Trophoblast cell (in vitro differentiated cells and primary cell): ENCODE results near the gene EIF2AK2.

ENCODE experiments used
- DNase-seq, 2 donors: peaks; one replicate each; pipeline ENCODE4 v3.0.0-alpha.2; 2016
- H2AFZ ChIP-seq: 2 replicates; pipeline ENCODE4 v1.6.1; 2013; ENCODE audit warnings: low read length, moderate library complexity, mild to moderate bottlenecking; ENCODE audit not compliant: insufficient read depth, poor library complexity
- H2AK5ac ChIP-seq: 2 replicates; pipeline ENCODE4 v1.6.1; 2013; ENCODE audit warnings: mild to moderate bottlenecking, low read length
- H2BK120ac ChIP-seq: 2 replicates; pipeline ENCODE4 v1.6.1; 2013; ENCODE audit warnings: low read length, mild to moderate bottlenecking, moderate library complexity; ENCODE audit not compliant: insufficient read depth, poor library complexity
- H2BK12ac ChIP-seq: 2 replicates; pipeline ENCODE4 v1.6.1; 2013; ENCODE audit warnings: mild to moderate bottlenecking, low read length, moderate library complexity
- H2BK5ac ChIP-seq: 2 replicates; pipeline ENCODE4 v1.6.1; 2013; ENCODE audit warnings: low read length, low read depth, moderate library complexity, mild to moderate bottlenecking; ENCODE audit not compliant: poor library complexity
- H3K14ac ChIP-seq: 2 replicates; pipeline ENCODE4 v1.6.1; 2013; ENCODE audit warnings: mild to moderate bottlenecking, low read length
- H3K18ac ChIP-seq: 2 replicates; pipeline ENCODE4 v1.6.1; 2013; ENCODE audit warnings: mild to moderate bottlenecking, low read length
- H3K23ac ChIP-seq: 2 replicates; pipeline ENCODE4 v1.6.1; 2013; ENCODE audit warnings: low read length
- H3K27ac ChIP-seq: 2 replicates; pipeline ENCODE4 v1.5.1; 2013; ENCODE audit warnings: low read depth, mild to moderate bottlenecking, inconsistent platforms, low read length, moderate library complexity
- H3K27me3 ChIP-seq: 2 replicates; pipeline ENCODE4 v1.6.1; 2013; ENCODE audit warnings: inconsistent platforms, mild to moderate bottlenecking, low read length, moderate library complexity; ENCODE audit not compliant: insufficient read depth
- H3K36me3 ChIP-seq, 2 experiments: 1 replicate in 1 of 2; 2 replicates in 1 of 2; pipeline ENCODE4 v1.6.1; 2013; ENCODE audit warnings: low read length in 2 of 2, mild to moderate bottlenecking in 2 of 2, moderate library complexity in 1 of 2; ENCODE audit not compliant: insufficient read depth in 2 of 2, control insufficient read depth in 1 of 2
- H3K4ac ChIP-seq: 2 replicates; pipeline ENCODE4 v1.6.1; 2013; ENCODE audit warnings: low read depth, mild to moderate bottlenecking, low read length, moderate library complexity
- H3K4me1 ChIP-seq, 2 experiments: 1 replicate in 1 of 2; 2 replicates in 1 of 2; pipeline ENCODE4 v1.6.1; 2013; ENCODE audit warnings: low read length in 2 of 2, mild to moderate bottlenecking in 2 of 2, moderate library complexity in 1 of 2; ENCODE audit not compliant: insufficient read depth in 2 of 2, control insufficient read depth in 1 of 2
- H3K4me2 ChIP-seq: 2 replicates; pipeline ENCODE4 v1.6.1; 2013; ENCODE audit warnings: inconsistent platforms, mild to moderate bottlenecking, low read length, moderate library complexity
- H3K4me3 ChIP-seq: 2 replicates; pipeline ENCODE4 v1.5.1; 2013; ENCODE audit warnings: mild to moderate bottlenecking, low read depth, low read length, inconsistent platforms
- H3K79me1 ChIP-seq: one replicate; pipeline ENCODE4 v1.6.1; 2013; ENCODE audit warnings: low read length
- H3K79me2 ChIP-seq: 2 replicates; pipeline ENCODE4 v1.6.1; 2013; ENCODE audit warnings: low read length, mild to moderate bottlenecking; ENCODE audit not compliant: control insufficient read depth, insufficient read depth, poor library complexity
- H3K9ac ChIP-seq: 2 replicates; pipeline ENCODE4 v1.6.1; 2013; ENCODE audit warnings: mild to moderate bottlenecking, low read length
- H3K9me3 ChIP-seq: 2 replicates; pipeline ENCODE4 v1.6.1; 2013; ENCODE audit warnings: low read depth, mild to moderate bottlenecking, control low read depth, inconsistent platforms, low read length; ENCODE audit not compliant: insufficient read depth
- H4K12ac ChIP-seq: 2 replicates; pipeline ENCODE4 v1.6.1; 2013; ENCODE audit warnings: low read depth, mild to moderate bottlenecking, low read length, moderate library complexity
- H4K8ac ChIP-seq: 2 replicates; pipeline ENCODE4 v1.6.1; 2013; ENCODE audit warnings: low read depth, mild to moderate bottlenecking, low read length, moderate library complexity
- H4K91ac ChIP-seq: one replicate; pipeline ENCODE4 v1.6.1; 2013; ENCODE audit warnings: low read depth, mild to moderate bottlenecking, low read length, moderate library complexity
- WGBS: extraction: QIAGEN DNeasy Blood & Tissue Kit; methylation state at CpG from one replicate; pipeline ENCODE4 v1.1.7; 2013; ENCODE audit warnings: missing lambda C conversion rate; ENCODE audit not compliant: insufficient read length, insufficient coverage; ENCODE audit errors: extremely low coverage; 5-methylcytosine and 5-hydroxymethylcytosine counted together

Gene EIF2AK2

DNA sequence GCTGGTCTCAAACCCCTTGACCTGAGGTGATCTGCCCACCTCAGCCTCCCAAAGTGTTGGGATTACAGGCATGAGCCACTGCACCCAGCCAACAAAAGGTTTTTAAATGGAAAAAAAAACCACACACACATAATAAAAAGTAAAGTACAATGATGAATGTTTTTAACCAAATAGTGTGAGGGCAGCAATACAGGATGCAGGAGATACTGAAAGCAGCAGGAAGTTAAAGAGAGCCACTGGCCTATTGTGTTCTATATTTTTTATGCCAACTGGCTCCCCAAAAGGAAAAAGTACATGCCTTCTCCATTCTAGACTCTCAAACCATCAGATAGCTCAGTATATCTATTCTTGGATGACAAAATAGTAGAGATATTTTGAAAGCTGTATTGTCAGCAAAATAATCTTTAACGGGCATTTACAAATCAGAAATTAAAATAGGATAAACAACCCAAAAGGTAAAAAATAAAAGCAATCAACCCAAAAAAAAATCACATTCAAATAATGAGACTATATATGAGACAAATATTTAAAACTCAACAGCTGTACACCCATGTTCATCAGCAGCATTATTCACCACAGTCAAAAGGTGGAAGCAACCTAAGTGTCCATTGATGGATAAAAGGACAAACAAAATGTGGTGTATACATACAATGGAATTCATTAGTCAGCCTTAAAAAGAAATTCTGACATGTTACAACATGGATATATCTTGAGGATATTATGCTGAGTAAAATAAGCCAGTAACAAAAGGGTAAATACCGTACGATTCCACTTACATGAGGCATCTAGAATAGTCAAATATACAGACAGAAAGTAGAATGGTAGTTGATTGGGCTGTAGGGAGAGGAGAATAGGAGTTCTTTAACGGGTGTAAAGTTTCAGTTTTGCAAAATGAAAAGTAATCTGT lies 46.2 kb downstream of the EIF2AK2 start:
- Histone ChIP-seq H3K18ac (no peak overlapping the region), H3K36me3 (peaks cover 3 to 11% of the 10 kb centered on the region in 2 experiments), H3K4me3 (no peak overlapping the region), H3K27ac (no peak overlapping the region), H3K4ac (no peak overlapping the region), H3K4me1 (no peaks in the 10 kb centered on the region), H2BK5ac (no peak overlapping the region), H4K12ac (no peak overlapping the region), H2AK5ac (no peak overlapping the region), H3K9me3 (no peaks in the 10 kb centered on the region), H4K8ac (no peak overlapping the region), H4K91ac (no peak overlapping the region), H3K14ac (no peak overlapping the region), H3K79me2 (no peaks in the 10 kb centered on the region), H3K4me2 (no peak overlapping the region), H3K9ac (no peak overlapping the region), H2BK12ac (no peak overlapping the region), H3K27me3 (no peaks in the 10 kb centered on the region), H2BK120ac (no peak overlapping the region), H2AFZ (no peak overlapping the region), H3K23ac (no peak overlapping the region), H3K79me1 (no peaks in the 10 kb centered on the region)
- no CpG with 5 or more reads among the region's 4 CpGs for WGBS
- no peak for DNase-seq

DNA sequence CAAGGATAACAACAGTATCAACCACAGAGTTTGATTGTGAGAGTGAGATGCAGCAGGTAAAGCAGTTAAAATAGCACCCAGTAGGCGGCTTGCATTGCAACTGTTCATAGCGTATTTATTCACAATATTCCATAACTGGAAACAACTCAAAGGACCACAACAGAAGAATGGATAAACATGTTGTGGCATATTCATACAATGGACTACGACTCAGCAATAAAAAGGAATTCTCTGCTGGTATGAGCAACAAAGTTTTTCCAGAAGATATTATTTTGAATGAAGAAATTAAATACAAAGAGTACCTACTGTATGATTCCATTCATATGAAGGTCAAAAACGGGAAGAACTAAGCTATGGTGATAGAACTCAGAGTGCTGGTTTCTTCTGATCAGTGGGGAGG lies 47.3 kb downstream of the EIF2AK2 start:
- Histone ChIP-seq H3K14ac (no peak overlapping the region), H4K8ac (no peak overlapping the region), H4K91ac (no peak overlapping the region), H2AK5ac (no peak overlapping the region), H3K4me2 (no peak overlapping the region), H3K4me3 (no peak overlapping the region), H2AFZ (no peak overlapping the region), H4K12ac (no peak overlapping the region), H3K36me3 (peaks cover 3 to 12% of the 10 kb centered on the region in 2 experiments), H3K27ac (no peak overlapping the region), H3K9ac (no peak overlapping the region), H2BK120ac (no peak overlapping the region), H3K4me1 (no peaks in the 10 kb centered on the region), H2BK5ac (no peak overlapping the region), H3K23ac (no peak overlapping the region), H3K4ac (no peak overlapping the region), H3K18ac (no peak overlapping the region), H3K27me3 (no peaks in the 10 kb centered on the region), H3K79me2 (no peaks in the 10 kb centered on the region), H3K79me1 (no peaks in the 10 kb centered on the region), H3K9me3 (no peaks in the 10 kb centered on the region), H2BK12ac (no peak overlapping the region)
- WGBS = no CpG with 5 or more reads among the region's 4 CpGs
- no peak for DNase-seq

DNA sequence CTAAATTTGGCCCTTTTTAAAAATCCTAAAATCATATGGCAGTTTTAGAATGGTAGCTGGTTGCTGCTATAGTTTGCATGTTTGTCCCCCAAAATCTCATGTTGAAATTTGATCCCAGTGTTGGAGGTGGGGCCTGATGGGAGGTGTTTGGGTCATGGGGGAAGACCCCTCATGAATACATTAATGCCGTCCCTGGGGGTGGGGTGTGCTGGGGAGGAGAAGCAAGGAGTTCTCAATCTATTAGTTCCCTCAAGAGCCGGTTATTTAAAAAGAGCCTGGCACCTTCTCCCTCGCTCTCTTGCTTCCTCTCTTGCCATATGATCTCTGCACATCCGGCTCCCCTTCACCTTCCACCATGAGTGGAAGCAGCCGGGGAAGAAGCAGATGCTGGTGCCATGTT lies 51.6 kb downstream of the EIF2AK2 start:
- Histone ChIP-seq H2BK120ac (no peak overlapping the region), H3K4ac (no peak overlapping the region), H4K91ac (no peak overlapping the region), H3K23ac (no peak overlapping the region), H3K18ac (no peak overlapping the region), H3K4me1 (peaks cover 0 to 2% of the 10 kb centered on the region in 2 experiments), H3K14ac (no peak overlapping the region), H2BK5ac (no peak overlapping the region), H3K9ac (no peak overlapping the region), H3K79me1 (no peaks in the 10 kb centered on the region), H3K4me2 (no peak overlapping the region), H3K36me3 (peaks cover 3 to 11% of the 10 kb centered on the region in 2 experiments), H3K27ac (no peak overlapping the region), H2AK5ac (no peak overlapping the region), H2BK12ac (no peak overlapping the region), H4K8ac (no peak overlapping the region), H2AFZ (no peak overlapping the region), H3K4me3 (no peak overlapping the region), H3K27me3 (no peaks in the 10 kb centered on the region), H3K79me2 (no peaks in the 10 kb centered on the region), H4K12ac (no peak overlapping the region), H3K9me3 (no peaks in the 10 kb centered on the region)
- no CpG with 5 or more reads among the region's 5 CpGs for whole genome bisulfite sequencing
- no peak for DNase-seq

DNA sequence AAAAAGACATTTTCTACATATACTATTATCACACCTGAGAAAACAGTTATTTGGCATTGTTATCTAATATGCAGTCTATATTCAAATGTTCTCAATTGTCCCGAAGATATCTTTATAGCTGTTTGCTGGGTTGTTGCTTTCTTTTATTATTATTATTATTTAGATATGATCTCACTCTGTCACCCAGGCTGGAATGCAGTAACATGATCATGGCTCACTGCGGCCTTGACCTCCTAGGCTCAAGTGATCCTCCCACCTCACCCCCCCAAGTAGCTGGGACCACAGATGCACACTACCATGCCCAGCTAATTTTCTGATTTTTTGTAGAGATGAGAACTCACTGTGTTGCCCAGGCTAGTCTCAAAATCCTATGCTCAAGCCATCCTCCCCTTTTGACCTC lies 52.6 kb downstream of the EIF2AK2 start:
- H3K27me3 ChIP-seq = no peaks in the 10 kb centered on the region
- H3K79me2 ChIP-seq = no peaks in the 10 kb centered on the region
- no peak for DNase-seq
- H3K27ac ChIP-seq = no peak overlapping the region
- peak overlapping the region; percentile 13 for H2BK120ac ChIP-seq
- H3K18ac ChIP-seq = no peak overlapping the region
- H3K4me3 ChIP-seq = no peak overlapping the region
- no peak overlapping the region for H3K14ac ChIP-seq
- H3K36me3 ChIP-seq = peaks cover 3 to 11% of the 10 kb centered on the region in 2 experiments
- peaks cover 0 to 2% of the 10 kb centered on the region in 2 experiments for H3K4me1 ChIP-seq
- H4K91ac ChIP-seq = no peak overlapping the region
- no peak overlapping the region for H4K12ac ChIP-seq
- no peak overlapping the region for H4K8ac ChIP-seq
- H3K4ac ChIP-seq = no peak overlapping the region
- H2BK5ac ChIP-seq = no peak overlapping the region
- H2AFZ ChIP-seq = no peak overlapping the region
- H2BK12ac ChIP-seq = no peak overlapping the region
- no peak overlapping the region for H3K9ac ChIP-seq
- no peak overlapping the region for H2AK5ac ChIP-seq
- H3K4me2 ChIP-seq = no peak overlapping the region
- whole genome bisulfite sequencing = no CpG with 5 or more reads among the region's 2 CpGs
- no peak overlapping the region for H3K23ac ChIP-seq
- H3K79me1 ChIP-seq = no peaks in the 10 kb centered on the region
- no peaks in the 10 kb centered on the region for H3K9me3 ChIP-seq
